Upper lobe of right lung (tissue), 1 donor: Measurements from ENCODE around the gene FLT4. TPM values are rescaled to one million over a fixed set of nuclear protein-coding genes. Genes with fewer than 3 reads are reported as not detected.
"Not testable (repeated sequence)": the region's sequence is repeated elsewhere in the genome, so short reads cannot be mapped to it uniquely, and the experiment has no call there.

Experiments
- ATAC-seq: fragments of 200-7000 bp; cut with Tn5 transposase; one replicate; pipeline ENCODE4 v1.9.1; 2020; ENCODE audit warnings: mild to moderate bottlenecking, moderate library complexity
- DNase-seq: peaks from one replicate; pipeline ENCODE4 v3.0.0-alpha.2; 2020
- H3K27ac ChIP-seq: fragments of 200-600 bp; one replicate; pipeline ENCODE4 v1.8.0; 2022
- H3K27me3 ChIP-seq: fragments of 200-600 bp; one replicate; pipeline ENCODE4 v1.8.0; 2022; ENCODE audit warnings: mild to moderate bottlenecking
- H3K36me3 ChIP-seq: fragments of 200-600 bp; one replicate; pipeline ENCODE4 v1.8.0; 2022
- H3K4me1 ChIP-seq: fragments of 200-600 bp; one replicate; pipeline ENCODE4 v1.8.0; 2022
- H3K4me3 ChIP-seq: fragments of 200-600 bp; one replicate; pipeline ENCODE4 v1.8.0; 2022; ENCODE audit warnings: mild to moderate bottlenecking
- H3K9me3 ChIP-seq: fragments of 200-600 bp; one replicate; pipeline ENCODE4 v1.8.0; 2022
- CTCF ChIP-seq: fragments of 200-600 bp; IDR thresholded peaks from one replicate; pipeline ENCODE4 v1.8.0; 2022; ENCODE audit warnings: antibody characterized with exemption
- intact Hi-C: fragments of 100-400 bp; cut with DNase I; formaldehyde crosslinking; loops from one replicate; pipeline ENCODE4 v1.11.0; 2022
- total RNA-seq: library from RNA; stranded (reverse); fragmentation: NEBNext Ultra II Directional; extraction: Animal tissue kit (Norgen Biotek cat#: 25700); gene quantifications from one replicate; pipeline ENCODE4 v1.2.1, GENCODE V29; 2021
- donor health status: DM: no; HTN: yes; CAD: no; lungs with severe emphysema.

The FLT4 gene
- total RNA-seq, 1 donor from 2014 or later: 38.6 TPM

- ATAC-seq (no peak), DNase-seq (no peak)
- peaks cover 12% of the 10 kb centered on the region for H3K27me3 ChIP-seq
- H3K4me3 ChIP-seq: no peak overlapping the region
- H3K4me1 ChIP-seq: no peaks in the 10 kb centered on the region
- no peaks in the 10 kb centered on the region for H3K9me3 ChIP-seq
- intact Hi-C loops: no loop called here
- no peak for TF ChIP-seq CTCF
- H3K27ac ChIP-seq: no peak overlapping the region
- H3K36me3 ChIP-seq: no peaks in the 10 kb centered on the region
Measured at GRCh38 chr5:180683220-180683922, 34.0 kb upstream of the FLT4 start.

- Histone ChIP-seq H3K36me3 (no peaks in the 10 kb centered on the region), H3K4me3 (no peak overlapping the region), H3K4me1 (no peaks in the 10 kb centered on the region), H3K27ac (no peak overlapping the region), H3K9me3 (no peaks in the 10 kb centered on the region), H3K27me3 (peaks cover 12% of the 10 kb centered on the region)
- intact Hi-C loops: no loop called here
- ATAC-seq (no peak), DNase-seq (no peak)
- no peak for TF ChIP-seq CTCF
Measured at GRCh38 chr5:180682560-180682959, 33.2 kb upstream of the FLT4 start.

- H3K36me3 ChIP-seq, H3K4me1 ChIP-seq, intact Hi-C loops, H3K9me3 ChIP-seq, H3K27ac ChIP-seq, DNase-seq, H3K4me3 ChIP-seq: not testable (repeated sequence)
- peak; percentile 31 for ATAC-seq
- peaks cover 12% of the 10 kb centered on the region for H3K27me3 ChIP-seq
Measured at GRCh38 chr5:180682008-180682407, 32.6 kb upstream of the FLT4 start.

- intact Hi-C loops, H3K9me3 ChIP-seq, DNase-seq, H3K4me3 ChIP-seq, H3K4me1 ChIP-seq, H3K27ac ChIP-seq, H3K36me3 ChIP-seq, ATAC-seq: not testable (repeated sequence)
- peaks cover 32% of the 10 kb centered on the region for H3K27me3 ChIP-seq
Measured at GRCh38 chr5:180678319-180678718, 28.9 kb upstream of the FLT4 start.

GRCh38 chr5:180675036-180675635, 25.7 kb upstream of the FLT4 start:
- Histone ChIP-seq H3K4me3 (no peak overlapping the region), H3K27ac (no peak overlapping the region), H3K4me1 (no peaks in the 10 kb centered on the region), H3K9me3 (no peaks in the 10 kb centered on the region), H3K27me3 (peaks cover 35% of the 10 kb centered on the region), H3K36me3 (no peaks in the 10 kb centered on the region)
- intact Hi-C loops: no loop called here
- ATAC-seq (no peak), DNase-seq (no peak)
- no peak for TF ChIP-seq CTCF

- H3K9me3 ChIP-seq, DNase-seq, intact Hi-C loops, H3K4me3 ChIP-seq, H3K4me1 ChIP-seq, H3K27ac ChIP-seq, H3K36me3 ChIP-seq: not testable (repeated sequence)
- peaks cover 35% of the 10 kb centered on the region for H3K27me3 ChIP-seq
- peak; percentile 7 for ATAC-seq
Measured at GRCh38 chr5:180674090-180674475, 24.7 kb upstream of the FLT4 start.

- intact Hi-C loops: no loop called here
- peaks cover 35% of the 10 kb centered on the region for H3K27me3 ChIP-seq
- no peak for TF ChIP-seq CTCF
- H3K27ac ChIP-seq: no peak overlapping the region
- no peak overlapping the region for H3K4me3 ChIP-seq
- H3K4me1 ChIP-seq: no peaks in the 10 kb centered on the region
- H3K36me3 ChIP-seq: no peaks in the 10 kb centered on the region
- ATAC-seq: no peak
- no peak for DNase-seq
- H3K9me3 ChIP-seq: no peaks in the 10 kb centered on the region
Measured at GRCh38 chr5:180673371-180674089, 24.1 kb upstream of the FLT4 start.

- H3K36me3 ChIP-seq, intact Hi-C loops, ATAC-seq, H3K4me3 ChIP-seq, H3K4me1 ChIP-seq, DNase-seq, H3K9me3 ChIP-seq, H3K27ac ChIP-seq: not testable (repeated sequence)
- peaks cover 35% of the 10 kb centered on the region for H3K27me3 ChIP-seq
Measured at GRCh38 chr5:180671958-180672524, 22.6 kb upstream of the FLT4 start.
